SK-N-MC (cell line): Measurements from ENCODE around the gene ARSG.

Experiments
- EZH2 ChIP-seq: fragments of 200-600 bp; sonication (generic); IDR thresholded peaks from one replicate; pipeline ENCODE4 v1.6.1; 2017; ENCODE audit warnings: antibody characterized with exemption
- POLR2AphosphoS5 ChIP-seq: IDR thresholded peaks from 2 replicates; pipeline ENCODE4 v1.6.1; 2012; ENCODE audit warnings: mild to moderate bottlenecking, low read depth, low read length, borderline replicate concordance

DNA sequence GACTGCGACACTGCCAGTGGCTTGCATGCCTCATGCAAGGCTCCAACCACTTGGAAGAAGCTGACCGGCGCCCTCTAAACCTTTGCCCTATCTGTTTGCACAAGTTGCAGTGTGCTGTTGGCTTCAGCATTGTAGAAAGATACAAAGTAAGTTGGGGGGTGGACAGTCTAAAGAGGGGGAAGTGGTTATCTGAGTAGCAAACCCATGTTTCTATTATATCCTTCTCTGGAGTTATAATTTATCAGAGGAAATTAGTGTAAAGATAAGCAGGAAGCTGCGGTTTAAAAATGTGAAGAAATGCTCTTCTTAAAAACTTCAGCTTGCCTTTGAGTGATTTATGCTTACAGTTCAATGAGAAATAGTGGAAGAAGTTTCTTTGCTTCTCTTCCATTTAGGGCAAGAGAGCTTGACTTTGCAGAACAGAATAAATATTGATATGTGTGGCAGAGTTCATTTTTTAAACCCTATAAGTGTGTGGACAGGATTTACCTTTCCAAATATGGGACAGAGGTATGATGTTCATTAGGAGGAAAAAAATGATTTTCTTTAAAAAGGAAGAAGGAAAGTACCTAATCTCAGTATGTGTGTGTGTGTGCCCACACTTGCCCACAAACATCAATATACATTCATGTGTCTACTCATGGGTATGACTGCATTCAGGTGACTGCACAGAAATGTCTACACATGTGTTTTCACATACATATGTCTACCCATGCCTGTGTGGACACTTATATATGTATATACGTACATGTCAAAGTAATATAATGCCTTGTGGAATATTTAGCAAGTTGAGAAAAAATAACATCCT lies 35.4 kb upstream of the ARSG start:
- no peak for TF ChIP-seq POLR2AphosphoS5
- no peak for TF ChIP-seq EZH2
